HG03108 (cell line): ENCODE measurements around the gene KCNS3.

Experiments used
- ATAC-seq: cut with Tn5 transposase; IDR thresholded peaks from one replicate; pipeline ENCODE4 v1.9.1; 2021; ENCODE audit warnings: moderate library complexity; ENCODE audit not compliant: unreplicated experiment

The KCNS3 gene

GRCh38 chr2:17876590-17876989, 1.9 kb upstream of the KCNS3 start:
- no peak for ATAC-seq

- ATAC-seq, result peak; percentile 27
These were observed 621 bp upstream of the KCNS3 start for GRCh38 chr2:17877811-17878280.

DNA sequence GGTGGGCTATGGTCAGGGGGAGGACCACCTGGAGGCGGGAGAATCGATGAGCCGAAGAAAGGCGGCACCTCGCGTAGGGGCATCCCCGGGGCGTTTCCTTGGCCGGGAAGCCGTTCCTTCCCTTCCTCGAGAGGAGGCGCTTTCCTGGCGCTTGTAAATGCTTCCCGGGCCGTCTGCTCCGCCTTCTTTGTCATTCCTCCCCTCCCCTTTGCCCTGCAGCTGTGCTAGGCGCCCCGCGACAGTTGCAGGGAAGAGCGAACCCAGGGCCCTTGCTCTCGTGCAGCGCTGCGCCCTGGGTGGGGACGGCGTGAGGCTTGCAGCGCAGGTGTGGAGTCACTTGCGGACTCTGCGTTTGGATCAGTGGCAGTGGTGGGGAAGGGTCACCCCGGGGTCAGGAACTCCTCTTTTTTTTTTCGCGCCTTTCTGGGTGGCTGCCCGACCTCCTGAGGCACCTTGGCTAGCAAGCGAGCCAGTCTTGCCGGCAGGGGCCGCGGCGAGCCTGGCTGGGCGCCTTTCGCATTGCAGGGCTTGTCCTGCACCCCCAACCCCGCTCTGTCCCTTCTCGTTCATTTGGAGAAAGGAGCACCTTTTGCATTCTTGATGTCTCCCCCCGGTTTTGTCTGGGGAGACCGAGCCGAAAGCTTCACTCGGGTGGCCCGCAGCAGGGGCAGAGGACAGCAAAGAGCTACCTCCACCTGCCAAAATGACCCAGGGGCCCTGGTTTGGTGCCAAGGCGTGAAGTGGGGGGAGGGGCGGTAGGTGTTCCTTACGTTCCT, 858 bp downstream of the KCNS3 start:
- peak; percentile 27 for ATAC-seq

GRCh38 chr2:17879913-17880274, 1.4 kb downstream of the KCNS3 start:
- ATAC-seq, result no peak

GRCh38 chr2:17892770-17893534, 14.5 kb downstream of the KCNS3 start:
- ATAC-seq, result no peak

- ATAC-seq, result no peak
These were observed 15.5 kb downstream of the KCNS3 start for GRCh38 chr2:17894005-17894404.

DNA sequence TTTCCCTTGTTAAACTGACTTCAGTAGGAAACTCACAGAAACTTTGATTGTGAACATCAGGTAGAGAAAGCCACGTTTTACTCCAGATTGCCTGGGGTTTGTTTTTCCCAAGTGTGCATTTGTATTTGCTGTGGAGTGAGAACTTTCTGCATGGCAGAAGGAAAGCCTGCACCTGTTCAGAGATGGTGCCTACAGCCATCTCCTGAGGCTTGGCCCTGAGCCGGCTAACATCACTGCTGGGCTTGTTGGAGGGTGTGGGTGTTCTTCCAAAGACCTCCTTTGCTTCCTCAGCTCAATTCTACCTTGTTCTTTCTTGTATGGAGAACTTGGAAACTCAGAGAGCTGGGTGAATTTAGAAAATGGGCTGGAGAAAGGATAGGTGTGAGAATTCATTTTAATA, 16.1 kb downstream of the KCNS3 start:
- no peak for ATAC-seq

DNA sequence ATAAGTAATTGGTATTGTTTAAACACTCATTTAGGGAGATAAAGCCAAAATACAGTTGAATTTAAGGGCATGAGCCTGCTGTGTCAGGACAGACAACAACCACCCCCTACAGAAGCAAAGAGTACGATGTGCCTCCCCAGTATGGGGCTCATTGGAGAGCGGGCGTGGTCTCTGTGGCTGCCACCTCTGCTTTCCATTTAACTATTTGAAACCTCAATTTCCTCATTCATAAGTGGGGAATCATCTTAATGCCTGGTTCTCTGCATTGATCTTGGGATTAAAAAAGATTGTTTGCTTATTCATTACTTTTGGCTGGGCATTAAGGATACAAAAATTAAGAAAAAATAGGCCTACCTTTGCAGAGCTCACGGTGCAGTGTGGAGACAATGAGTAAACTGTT, 21.4 kb downstream of the KCNS3 start:
- no peak for ATAC-seq

GRCh38 chr2:17901246-17901645, 22.8 kb downstream of the KCNS3 start:
- no peak for ATAC-seq

DNA sequence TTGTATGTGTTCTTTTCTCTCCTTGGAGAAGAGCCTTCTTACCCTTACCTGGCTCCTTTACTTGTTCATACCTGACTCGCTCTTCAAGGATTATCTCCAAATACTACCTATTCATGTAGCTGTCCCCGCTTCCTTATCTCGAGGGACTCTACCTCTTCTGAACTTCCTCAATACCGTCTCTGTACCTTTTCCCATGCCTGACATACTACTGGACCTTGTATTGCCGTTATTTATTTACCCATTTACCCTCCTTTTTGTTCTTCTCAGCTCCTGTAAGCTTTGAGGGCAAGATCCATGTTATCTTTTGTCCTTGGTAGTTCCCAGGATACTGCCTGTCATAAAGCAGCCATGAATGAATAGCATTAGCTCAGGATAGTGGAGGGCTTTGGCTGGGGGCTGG, 32.5 kb downstream of the KCNS3 start:
- ATAC-seq, result no peak

DNA sequence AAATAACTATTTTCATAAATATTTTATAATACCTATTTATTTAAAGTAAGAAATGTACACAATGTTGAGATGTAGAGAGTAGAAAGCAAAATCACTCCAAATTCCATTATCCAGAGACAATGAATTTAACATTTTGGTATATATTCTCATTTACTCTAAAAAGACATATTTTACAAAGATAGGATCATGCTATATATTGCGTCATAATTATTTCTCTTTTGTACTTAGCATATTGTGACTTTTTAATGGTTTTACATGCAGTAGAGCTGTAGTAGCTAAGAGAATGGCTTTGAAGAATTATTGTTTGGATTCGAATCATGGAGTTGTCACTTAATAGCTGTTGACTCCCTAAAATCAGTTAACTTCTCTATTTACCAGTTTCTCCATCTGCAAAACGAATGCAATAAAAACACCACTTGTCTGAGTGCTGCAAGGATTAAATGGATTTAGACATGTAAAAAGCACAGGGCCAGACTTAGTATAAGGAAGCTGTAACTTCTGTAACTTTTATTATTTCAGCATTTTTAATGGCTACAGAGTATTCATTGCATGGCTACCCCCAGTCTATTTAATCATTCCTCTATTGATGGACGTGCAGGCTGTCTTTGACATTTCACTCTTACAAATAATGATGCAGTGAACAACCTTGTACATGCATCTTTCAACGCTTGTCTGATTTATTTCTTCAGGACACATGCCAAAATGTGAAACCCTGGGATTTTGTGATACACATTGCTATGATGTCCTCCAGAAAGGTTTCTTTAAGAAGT, 33.2 kb downstream of the KCNS3 start:
- ATAC-seq, result no peak

DNA sequence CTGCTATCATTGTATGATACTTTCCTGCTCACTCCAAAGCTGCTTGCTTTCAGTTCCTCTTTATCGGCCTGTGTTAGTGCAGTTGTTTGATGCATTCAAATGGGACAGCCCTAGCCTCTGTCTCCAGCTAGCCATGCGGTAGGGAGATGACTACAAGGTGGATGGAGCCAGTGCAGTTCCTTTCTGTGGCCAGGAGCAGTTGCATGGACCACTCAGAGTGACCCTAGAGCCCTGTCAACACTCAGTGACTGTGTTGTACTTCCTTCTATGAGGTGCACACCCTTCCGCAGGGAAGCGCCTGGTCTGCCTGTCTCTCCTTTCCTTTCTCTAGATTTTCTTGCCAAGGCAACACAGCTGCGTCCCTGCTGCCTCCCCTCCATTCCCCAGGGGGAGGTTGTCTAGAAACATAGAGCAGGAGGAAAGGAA, 33.8 kb downstream of the KCNS3 start:
- peak; percentile 89 for ATAC-seq

GRCh38 chr2:17915099-17915498, 36.6 kb downstream of the KCNS3 start:
- ATAC-seq, result no peak

- ATAC-seq, result no peak
These were observed 37.5 kb downstream of the KCNS3 start for GRCh38 chr2:17915811-17916518.

DNA sequence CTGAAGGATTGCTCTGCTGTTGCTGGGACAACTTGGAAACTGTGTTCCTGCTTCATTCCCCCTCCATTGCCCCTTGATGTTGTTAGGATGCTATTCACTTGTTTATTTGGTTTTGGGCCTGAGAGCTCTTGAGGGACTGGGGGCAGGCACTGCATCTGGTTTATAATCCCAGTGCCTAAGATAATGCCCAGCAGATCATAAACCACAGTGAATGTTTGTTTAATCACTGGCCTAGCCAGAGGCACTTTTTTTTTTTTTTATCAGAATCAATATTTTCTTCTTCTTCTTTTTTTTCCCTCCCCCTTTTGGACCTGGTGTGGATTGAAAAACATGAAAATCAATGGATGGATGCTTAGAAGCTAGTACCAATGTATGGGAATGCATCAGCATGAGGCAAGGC, 38.1 kb downstream of the KCNS3 start:
- no peak for ATAC-seq

GRCh38 chr2:17918789-17919188, 40.3 kb downstream of the KCNS3 start:
- ATAC-seq, result no peak

DNA sequence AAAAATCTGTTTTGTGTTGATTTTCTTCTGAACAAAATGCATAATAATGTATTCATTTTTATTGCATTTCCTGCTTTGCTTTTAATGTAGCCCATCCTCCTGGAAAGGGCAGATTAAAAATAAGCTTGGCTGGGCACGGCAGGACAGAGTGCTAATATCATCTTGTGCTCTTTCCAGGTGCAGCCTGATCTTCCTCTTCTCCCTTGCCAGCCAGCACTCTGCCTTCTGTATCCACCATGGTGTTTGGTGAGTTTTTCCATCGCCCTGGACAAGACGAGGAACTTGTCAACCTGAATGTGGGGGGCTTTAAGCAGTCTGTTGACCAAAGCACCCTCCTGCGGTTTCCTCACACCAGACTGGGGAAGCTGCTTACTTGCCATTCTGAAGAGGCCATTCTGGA, 52.3 kb downstream of the KCNS3 start:
- ATAC-seq, result no peak

GRCh38 chr2:17933256-17933655, 54.8 kb downstream of the KCNS3 start:
- ATAC-seq, result no peak

DNA sequence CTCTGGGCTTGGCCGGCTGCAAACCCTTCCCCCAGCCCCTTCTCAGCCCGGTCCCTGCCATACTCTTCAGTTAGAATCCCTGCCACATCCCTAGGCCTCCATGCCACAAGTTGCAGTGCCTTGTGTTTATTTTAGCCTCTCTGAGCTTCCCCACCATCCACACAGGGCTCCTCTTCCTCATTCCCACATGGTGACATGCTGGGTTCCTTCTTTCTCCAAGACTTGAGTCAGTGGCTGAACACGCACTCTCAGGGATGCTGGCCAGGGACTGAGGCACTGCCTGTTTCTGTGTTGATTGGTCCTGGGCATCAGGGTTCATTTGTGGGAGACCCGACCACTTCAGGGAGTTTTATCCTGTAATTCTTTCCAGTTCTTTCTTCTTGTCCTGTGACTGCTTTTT, 56.3 kb downstream of the KCNS3 start:
- ATAC-seq, result no peak

DNA sequence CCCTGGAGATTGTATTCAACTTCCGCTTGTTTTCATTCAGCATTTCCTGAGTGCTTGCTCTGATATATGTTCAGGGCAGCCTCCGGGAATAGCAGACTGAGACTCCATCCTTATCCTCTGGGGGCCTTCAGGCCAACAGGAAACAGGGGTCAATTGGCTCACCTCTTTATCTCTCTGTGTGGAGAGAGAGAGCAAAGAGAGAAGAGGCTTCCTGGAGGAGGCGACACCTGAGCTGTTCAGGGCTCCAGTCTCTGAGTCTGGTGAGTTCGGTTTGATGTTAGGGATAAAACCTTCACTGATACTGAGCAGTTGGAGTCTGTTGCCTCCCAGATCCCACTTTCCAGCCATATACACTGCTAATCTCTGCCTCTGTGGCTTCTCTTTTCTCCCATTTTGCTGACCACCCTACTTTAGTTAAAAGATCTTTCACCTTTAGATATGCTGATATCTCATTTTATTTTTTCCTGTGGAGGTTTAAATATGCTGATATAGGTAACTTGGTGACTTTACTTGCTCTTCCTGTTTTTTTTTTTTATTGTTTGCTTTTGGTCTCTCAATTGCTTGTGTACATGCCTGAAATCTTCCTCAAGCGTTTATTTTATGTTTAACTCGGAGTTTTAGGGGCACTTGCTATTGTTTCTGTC, 56.9 kb downstream of the KCNS3 start:
- ATAC-seq, result no peak
